ENCODE results near the gene NEURL1B.

DNA sequence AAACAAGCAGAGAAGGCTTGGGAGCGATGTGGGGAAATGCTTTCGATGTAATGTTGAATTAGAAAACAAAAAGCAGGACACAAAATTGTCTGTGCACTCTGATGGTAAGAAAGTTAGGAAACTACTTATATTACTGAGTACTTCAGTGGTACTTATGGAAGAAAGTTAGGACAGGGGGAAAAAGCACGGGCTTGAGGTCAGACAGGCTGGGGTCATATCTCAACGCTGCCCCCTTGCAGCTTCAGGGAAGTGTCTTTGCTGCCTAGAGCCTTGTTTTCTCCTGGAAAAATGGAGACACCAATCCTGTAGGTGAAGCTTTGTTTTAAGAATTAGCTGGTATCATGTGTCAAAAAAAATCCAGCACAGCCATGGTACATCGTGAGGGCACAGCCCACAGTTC is 23.0 kb downstream of the NEURL1B start:
- no peak for TF ChIP-seq POLR2A (IDR thresholded peaks at IDR 0.05)
- no peak for TF ChIP-seq POLR2AphosphoS5 (IDR thresholded peaks at IDR 0.05; ENCODE audit: insufficient read depth in 1 of 2, low read depth in 1 of 2)
